Peyer's patch (tissue), 4 donors: ENCODE measurements around the gene AP3S1. TPM values are rescaled to one million over a fixed set of nuclear protein-coding genes. Genes with fewer than 3 reads are reported as not detected.

Experiments
- DNase-seq, 3 donors: peaks; one replicate each; pipeline ENCODE4 v3.0.0-alpha.2; 2017 to 2019
- H3K27ac ChIP-seq, 4 donors: fragments of 200-600 bp; sonication (generic); one replicate each; pipeline ENCODE4 v1.5.1; 2016 to 2019
- H3K27me3 ChIP-seq, 2 donors: fragments of 200-600 bp; sonication (generic); one replicate each; pipeline ENCODE4 v1.5.1; 2019
- H3K36me3 ChIP-seq, 3 donors: fragments of 200-600 bp; sonication (generic); one replicate each; pipeline ENCODE4 v1.5.1; 2016 to 2019
- H3K4me1 ChIP-seq, 4 donors: fragments of 200-600 bp; sonication (generic); one replicate each; pipeline ENCODE4 v1.5.1; 2016 to 2019
- H3K4me3 ChIP-seq, 4 donors: fragments of 200-600 bp; sonication (generic); 1 replicate in 3 of 4; 2 replicates in 1 of 4; pipeline ENCODE4 v1.5.1; 2016 to 2019; ENCODE audit warnings: mild to moderate bottlenecking in 1 of 4
- H3K9me3 ChIP-seq, 4 donors: fragments of 200-600 bp; sonication (generic); one replicate each; pipeline ENCODE4 v1.5.1; 2016 to 2019; ENCODE audit warnings: mild to moderate bottlenecking in 1 of 4
- POLR2A ChIP-seq, 2 donors: fragments of 450-650 bp; IDR thresholded peaks; one replicate each; pipeline ENCODE4 v1.5.1; 2017; ENCODE audit warnings: antibody characterized with exemption in 2 of 2, mild to moderate bottlenecking in 2 of 2, moderate library complexity in 2 of 2
- total RNA-seq, 4 donors: library from RNA; depleted of rRNA; stranded (reverse); fragments of >200 nt; gene quantifications; one replicate each; pipeline ENCODE4 v1.1.0, GENCODE V29; 2016
- TF ChIP-seq, protein P1 (sequence below), 6 experiments: fragments of 450-650 bp in 4 of 6; fragments of 200-600 bp in 2 of 6; sonication (generic) in 1 of 6; IDR thresholded peaks; one replicate each; pipeline ENCODE4 v1.5.1; 2017 to 2019; ENCODE audit warnings: antibody characterized with exemption in 6 of 6, mild to moderate bottlenecking in 3 of 6, moderate library complexity in 1 of 6

The AP3S1 gene
- total RNA-seq, 4 donors from 2014 or later: 47.2 to 113 (median 77.9) TPM

DNA sequence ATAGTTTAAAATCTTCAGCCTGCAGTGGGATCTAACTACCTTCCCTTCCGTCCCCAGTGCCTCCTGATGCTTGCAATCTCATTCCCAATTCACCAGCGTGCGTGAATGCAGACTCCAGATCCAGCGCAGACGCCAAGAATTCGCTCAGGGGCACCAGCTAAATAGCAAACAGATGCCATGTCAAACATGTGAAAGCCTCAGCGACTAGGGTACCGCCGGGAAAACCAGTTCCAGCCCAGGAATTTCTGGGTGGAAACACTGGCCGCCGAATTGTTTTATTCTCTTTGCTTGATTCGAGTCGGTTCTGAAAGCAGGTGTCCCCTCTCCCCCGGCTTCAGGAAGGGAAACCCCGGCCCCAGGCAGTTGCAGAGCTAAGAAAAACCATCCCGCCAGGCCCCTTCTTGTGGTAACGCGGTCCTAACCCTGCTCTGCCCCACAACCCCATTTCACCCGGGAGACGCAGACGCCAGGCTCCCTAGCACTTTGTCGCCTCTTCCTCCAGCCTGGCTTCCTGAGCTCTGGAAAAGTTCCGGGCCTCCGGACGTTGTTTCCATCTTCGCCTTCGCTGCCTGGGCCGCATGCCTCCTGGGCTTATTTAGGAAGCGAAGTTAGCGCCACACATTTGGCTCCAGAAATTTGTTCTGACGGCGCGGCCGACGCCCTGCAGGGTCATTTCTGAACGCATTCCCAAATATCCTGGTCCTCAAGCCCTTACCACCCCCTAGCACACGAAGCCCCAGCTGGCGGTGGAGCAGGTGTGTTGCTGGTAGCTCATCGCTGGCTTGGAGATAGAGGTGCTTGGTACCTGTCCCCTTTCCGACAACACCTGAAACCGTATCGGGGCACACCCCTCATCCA lies 119.9 kb downstream of the AP3S1 start:
- Histone ChIP-seq H3K9me3 (no peaks in the 10 kb centered on the region), H3K27me3 (peaks cover 0 to 26% of the 10 kb centered on the region in 2 donors), H3K4me3 (peak overlapping the region in 1 of 4 donors; percentile 41), H3K36me3 (no peaks in the 10 kb centered on the region), H3K27ac (peak overlapping the region in 1 of 4 donors; percentile 0), H3K4me1 (peaks cover 0 to 14% (median 6%) of the 10 kb centered on the region in 4 donors)
- TF ChIP-seq, protein P1, sequence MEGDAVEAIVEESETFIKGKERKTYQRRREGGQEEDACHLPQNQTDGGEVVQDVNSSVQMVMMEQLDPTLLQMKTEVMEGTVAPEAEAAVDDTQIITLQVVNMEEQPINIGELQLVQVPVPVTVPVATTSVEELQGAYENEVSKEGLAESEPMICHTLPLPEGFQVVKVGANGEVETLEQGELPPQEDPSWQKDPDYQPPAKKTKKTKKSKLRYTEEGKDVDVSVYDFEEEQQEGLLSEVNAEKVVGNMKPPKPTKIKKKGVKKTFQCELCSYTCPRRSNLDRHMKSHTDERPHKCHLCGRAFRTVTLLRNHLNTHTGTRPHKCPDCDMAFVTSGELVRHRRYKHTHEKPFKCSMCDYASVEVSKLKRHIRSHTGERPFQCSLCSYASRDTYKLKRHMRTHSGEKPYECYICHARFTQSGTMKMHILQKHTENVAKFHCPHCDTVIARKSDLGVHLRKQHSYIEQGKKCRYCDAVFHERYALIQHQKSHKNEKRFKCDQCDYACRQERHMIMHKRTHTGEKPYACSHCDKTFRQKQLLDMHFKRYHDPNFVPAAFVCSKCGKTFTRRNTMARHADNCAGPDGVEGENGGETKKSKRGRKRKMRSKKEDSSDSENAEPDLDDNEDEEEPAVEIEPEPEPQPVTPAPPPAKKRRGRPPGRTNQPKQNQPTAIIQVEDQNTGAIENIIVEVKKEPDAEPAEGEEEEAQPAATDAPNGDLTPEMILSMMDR (IDR thresholded peaks at IDR 0.05): no peak
- TF ChIP-seq POLR2A (IDR thresholded peaks at IDR 0.05): no peak
- DNase-seq: no peak

DNA sequence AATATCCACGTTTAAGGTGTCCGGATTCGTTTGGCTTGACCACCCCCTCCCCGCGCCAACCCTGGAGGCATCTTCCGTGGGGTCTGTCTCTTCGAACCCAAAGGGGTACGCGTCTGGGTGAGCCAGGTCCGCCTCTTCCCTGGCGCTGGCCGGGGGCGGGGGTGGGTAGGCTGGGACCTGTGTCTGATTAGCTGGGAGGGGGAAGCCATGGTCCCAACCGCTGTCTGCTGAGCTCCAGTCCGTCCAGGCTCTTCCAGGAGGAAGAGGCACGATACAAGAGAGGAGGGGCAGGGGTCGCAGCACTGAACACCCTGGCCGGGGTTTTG lies 120.5 kb downstream of the AP3S1 start, which contains the start of gene LVRN:
LVRN (plus strand) TSS at position 237 of the 326 bp plus-strand sequence. CDS start 143 bp downstream, outside the sequence.
- Histone ChIP-seq H3K9me3 (no peaks in the 10 kb centered on the region), H3K36me3 (no peaks in the 10 kb centered on the region), H3K4me1 (peaks cover 0 to 14% (median 6%) of the 10 kb centered on the region in 4 donors), H3K4me3 (peak within 1 kb of the TSS; percentile 17 to 41 (median 35)), H3K27me3 (peaks cover 0 to 26% of the 10 kb centered on the region in 2 donors), H3K27ac (peak within 1 kb of the TSS in 1 of 4 donors; percentile 0)
- TF ChIP-seq POLR2A (IDR thresholded peaks at IDR 0.05): no peak
- TF ChIP-seq, protein P1 (IDR thresholded peaks at IDR 0.05): no peak
- DNase-seq: no peak

DNA sequence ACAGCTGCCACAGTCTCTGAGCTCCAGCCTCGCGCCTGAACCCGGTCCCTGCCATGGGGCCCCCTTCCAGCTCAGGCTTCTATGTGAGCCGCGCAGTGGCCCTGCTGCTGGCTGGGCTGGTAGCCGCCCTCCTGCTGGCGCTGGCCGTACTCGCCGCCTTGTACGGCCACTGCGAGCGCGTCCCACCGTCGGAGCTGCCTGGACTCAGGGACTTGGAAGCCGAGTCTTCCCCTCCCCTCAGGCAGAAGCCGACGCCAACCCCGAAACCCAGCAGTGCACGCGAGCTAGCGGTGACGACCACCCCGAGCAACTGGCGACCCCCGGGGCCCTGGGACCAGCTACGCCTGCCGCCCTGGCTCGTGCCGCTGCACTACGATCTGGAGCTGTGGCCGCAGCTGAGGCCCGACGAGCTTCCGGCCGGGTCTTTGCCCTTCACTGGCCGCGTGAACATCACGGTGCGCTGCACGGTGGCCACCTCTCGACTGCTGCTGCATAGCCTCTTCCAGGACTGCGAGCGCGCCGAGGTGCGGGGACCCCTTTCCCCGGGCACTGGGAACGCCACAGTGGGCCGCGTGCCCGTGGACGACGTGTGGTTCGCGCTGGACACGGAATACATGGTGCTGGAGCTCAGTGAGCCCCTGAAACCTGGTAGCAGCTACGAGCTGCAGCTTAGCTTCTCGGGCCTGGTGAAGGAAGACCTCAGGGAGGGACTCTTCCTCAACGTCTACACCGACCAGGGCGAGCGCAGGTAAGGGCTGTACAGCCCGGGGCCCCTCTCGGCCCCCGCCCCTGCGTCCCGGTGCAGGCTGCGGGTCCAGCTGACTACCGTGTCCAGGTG lies 121.0 kb downstream of the AP3S1 start:
- Histone ChIP-seq H3K36me3 (no peaks in the 10 kb centered on the region), H3K9me3 (no peaks in the 10 kb centered on the region), H3K27me3 (peaks cover 0 to 26% of the 10 kb centered on the region in 2 donors), H3K27ac (peak overlapping the region in 1 of 4 donors; percentile 0), H3K4me3 (peak overlapping the region; percentile 17 to 41 (median 35)), H3K4me1 (peaks cover 0 to 14% (median 6%) of the 10 kb centered on the region in 4 donors)
- DNase-seq: peak in 2 of 3 donors; percentile 46 to 52
- TF ChIP-seq, protein P1 (IDR thresholded peaks at IDR 0.05): no peak
- TF ChIP-seq POLR2A (IDR thresholded peaks at IDR 0.05): no peak

DNA sequence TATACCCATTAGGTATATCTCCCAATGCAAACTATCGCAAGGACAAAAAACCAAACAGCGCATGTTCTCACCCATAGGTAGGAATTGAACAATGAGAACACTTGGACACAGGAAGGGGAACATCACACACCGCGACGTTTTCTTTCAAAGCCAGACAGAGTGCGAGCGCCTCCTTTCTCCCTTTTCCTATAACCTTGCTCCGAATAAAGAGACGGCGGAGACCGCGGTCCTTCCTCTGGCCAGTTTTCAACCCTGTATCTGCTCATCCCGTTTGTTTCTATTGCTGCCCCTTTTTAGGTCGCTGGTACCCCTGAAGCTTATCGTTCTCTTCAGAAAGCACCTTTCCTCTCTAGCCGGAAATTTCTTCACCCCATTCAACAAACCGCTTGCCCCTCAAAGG lies 121.8 kb downstream of the AP3S1 start:
- Histone ChIP-seq H3K27me3 (peaks cover 0 to 26% of the 10 kb centered on the region in 2 donors), H3K4me3 (no peak overlapping the region), H3K36me3 (no peaks in the 10 kb centered on the region), H3K9me3 (no peaks in the 10 kb centered on the region), H3K4me1 (peaks cover 0 to 14% (median 6%) of the 10 kb centered on the region in 4 donors), H3K27ac (no peak overlapping the region)
- no peak for DNase-seq
- TF ChIP-seq, protein P1 (IDR thresholded peaks at IDR 0.05): no peak
- no peak for TF ChIP-seq POLR2A (IDR thresholded peaks at IDR 0.05)

Other genes starting within 250 kb of the AP3S1 start
- 1 to 10 TPM in 1 of 4 donors, under 1 TPM in 1, not detected in 2; 0.80 to 3.3 TPM for gene TICAM2, start 239.5 kb upstream of the AP3S1 start, total RNA-seq
- 100 to 1,000 TPM in 2 of 4 donors, 10 to 100 TPM in 2; 36.3 to 119 (median 99.7) TPM for gene TMED7, start 215.9 kb upstream of the AP3S1 start, total RNA-seq
- 10 to 100 TPM in 1 of 4 donors, 1 to 10 TPM in 3; 1.2 to 10.7 (median 3.2) TPM for gene CDO1, start 25.3 kb upstream of the AP3S1 start, total RNA-seq
- 10 to 100 TPM; 37.1 to 46.1 (median 41.8) TPM for gene ATG12, start 370 bp upstream of the AP3S1 start, total RNA-seq
- gene LVRN, start 120.5 kb downstream of the AP3S1 start, total RNA-seq: 10 to 100 TPM in 1 of 4 donors, 1 to 10 TPM in 3; 2.7 to 10.6 (median 4.9) TPM
- not detected for gene ARL14EPL, start 190.5 kb downstream of the AP3S1 start, total RNA-seq
- gene COMMD10, start 243.1 kb downstream of the AP3S1 start, total RNA-seq: 100 to 1,000 TPM in 1 of 4 donors, 10 to 100 TPM in 3; 14.2 to 113 (median 32.3) TPM